Non-pigmented ciliary epithelial cell (primary cell): ENCODE data around the gene MICAL3.

Experiments used
- DNase-seq: peaks from one replicate; pipeline ENCODE4 v3.0.0-alpha.2; 2010; ENCODE audit warnings: low read depth

Gene MICAL3

DNA sequence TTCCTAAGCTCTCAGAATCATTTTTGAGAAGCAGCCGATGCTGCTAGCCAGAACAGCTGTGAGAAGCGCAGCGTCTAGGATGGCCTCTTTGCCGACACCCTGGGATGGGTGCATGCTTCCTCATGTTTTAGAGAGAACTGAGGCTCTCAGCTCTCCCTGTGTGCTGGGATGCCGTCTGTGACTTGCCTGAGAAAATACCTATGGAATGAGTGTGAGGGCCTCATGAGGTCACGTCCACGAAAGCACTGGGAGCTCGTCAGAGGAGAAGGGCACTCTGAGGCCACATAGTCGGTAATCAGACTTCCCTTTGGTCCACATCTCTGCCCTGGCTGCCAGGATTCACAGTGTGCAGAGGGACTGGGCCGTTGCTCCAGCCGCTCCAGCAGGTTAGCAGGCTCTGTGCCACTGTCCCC is 54.7 kb downstream of the MICAL3 start:
- peak; percentile 87 for DNase-seq

DNA sequence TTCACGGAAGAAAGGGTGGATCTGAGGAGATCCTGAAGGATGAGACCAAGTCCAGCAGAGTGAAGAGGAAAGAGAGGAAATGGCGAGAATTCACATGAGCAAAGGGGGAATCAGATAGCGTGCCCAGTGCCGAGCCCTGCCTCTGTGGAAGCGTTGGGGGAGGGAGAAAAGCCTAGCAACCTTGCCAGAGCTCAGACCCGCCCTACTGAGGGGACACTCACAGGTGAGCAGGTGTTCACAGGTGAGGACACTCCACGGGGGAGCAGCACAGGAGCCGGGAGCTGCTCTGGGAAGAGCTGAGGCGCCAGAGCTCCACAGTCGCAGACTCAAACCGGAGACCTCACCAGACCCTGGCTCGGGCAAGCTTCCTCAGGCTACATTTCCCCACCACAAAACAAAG is 56.2 kb downstream of the MICAL3 start:
- DNase-seq = no peak

DNA sequence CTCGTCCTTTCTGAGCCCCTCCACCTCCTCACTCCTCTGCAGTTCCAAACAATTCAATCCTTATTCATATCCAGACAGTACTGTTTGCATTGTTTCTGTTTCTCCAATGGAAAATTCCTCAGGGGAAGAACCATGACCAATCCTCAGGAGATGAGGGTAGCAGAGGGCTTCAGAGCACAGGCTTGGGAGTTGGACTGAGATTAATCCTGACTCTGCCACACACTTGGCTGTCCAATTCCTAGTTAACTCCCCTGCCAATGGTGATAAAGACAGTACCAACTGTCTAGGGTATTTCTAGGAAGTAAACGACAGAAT is 58.0 kb downstream of the MICAL3 start:
- DNase-seq = no peak

DNA sequence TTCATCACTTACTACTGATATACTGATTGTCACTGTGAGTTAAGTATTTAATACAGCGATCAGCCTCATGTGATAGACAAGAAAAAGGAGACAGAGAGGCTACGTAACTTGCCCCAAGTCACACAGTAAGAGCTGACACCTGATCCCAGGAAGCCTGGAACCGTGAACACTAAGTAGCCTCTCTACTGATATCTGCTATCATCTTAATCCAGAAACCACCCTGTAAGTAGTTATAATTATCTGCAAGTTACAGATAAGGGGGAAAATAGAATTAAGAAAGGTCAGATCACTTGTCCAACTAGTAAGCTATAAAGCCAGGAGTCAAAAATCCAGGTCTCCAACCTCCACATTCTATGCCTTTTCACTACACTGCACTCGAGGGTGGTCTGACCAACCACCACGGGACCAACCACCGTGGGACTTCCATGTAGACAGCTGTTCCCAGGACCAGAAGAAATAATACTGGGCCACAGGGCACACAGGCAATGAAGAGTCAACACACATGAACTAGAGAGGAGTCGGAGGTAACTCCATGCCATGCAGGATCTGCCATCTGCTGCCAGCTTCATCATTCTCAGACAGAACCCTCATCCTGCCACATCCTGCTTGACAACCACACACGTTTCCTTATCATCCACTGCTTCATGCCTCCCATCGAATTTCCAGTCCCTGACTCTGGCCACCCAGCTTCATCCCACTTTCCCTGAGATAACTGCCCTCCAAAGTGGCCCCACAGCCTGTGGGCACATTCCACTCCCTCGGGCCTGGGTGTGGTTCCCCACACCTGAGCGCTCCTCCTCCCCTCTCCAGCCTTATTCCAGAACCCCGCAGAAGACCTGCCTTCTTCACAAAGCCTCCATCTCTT is 58.6 kb downstream of the MICAL3 start:
- DNase-seq = no peak

DNA sequence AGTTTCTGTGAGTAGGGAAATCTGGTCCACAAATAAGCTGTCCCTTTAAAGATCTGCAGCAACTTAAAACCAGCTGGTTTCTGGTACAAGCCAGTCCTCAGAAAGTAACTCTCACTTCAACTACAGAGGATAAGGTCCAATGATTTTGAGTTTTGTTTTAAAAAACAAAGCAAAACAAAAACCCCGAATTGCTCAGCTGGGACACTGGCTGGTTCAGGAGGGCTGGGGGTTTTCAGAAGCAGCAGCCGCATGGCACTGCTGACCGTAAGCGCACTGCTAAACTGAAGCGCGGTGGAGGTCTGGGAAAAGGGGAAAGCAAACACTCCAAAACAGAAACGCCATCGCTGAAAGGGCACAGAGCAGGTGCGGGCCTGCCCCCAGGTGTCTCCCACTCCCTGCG is 59.7 kb downstream of the MICAL3 start:
- no peak for DNase-seq

DNA sequence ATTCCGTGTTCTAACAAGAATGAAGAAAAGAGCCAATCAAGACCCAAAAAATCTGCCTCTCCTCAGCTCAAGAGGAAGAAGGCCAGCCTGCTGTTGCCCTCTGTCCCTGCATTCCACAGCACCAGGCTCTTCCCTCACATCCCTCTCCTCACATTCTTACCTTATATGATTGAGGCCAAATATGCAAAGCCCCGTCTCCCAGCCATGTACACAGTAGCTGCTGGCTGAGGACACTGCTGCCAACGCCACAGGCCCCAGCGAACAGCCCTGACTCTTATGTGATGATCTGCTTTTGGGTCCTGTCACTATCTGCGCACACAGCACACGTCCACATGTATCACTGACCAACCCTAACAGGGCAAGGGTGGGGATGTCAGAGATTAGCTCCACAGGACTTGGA is 60.2 kb downstream of the MICAL3 start:
- no peak for DNase-seq

DNA sequence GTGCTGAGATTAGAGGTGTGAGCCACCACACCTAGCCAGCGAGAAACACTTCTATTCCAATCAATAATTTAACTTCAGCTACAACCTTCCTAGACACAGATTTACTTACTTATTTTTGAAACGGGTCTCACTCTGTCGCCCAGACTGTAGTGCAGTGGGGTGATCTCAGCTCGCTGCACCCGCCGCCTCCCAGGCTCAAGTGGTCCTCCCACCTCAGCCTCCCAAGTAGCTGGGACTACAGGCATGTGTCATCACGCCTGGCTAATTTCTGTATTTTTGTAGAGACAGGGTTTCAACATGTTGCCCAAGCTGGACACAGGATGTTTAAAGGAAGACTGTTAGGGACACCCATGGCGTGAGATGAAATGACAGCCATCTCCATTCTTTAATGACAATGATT is 61.3 kb downstream of the MICAL3 start:
- DNase-seq = no peak

DNA sequence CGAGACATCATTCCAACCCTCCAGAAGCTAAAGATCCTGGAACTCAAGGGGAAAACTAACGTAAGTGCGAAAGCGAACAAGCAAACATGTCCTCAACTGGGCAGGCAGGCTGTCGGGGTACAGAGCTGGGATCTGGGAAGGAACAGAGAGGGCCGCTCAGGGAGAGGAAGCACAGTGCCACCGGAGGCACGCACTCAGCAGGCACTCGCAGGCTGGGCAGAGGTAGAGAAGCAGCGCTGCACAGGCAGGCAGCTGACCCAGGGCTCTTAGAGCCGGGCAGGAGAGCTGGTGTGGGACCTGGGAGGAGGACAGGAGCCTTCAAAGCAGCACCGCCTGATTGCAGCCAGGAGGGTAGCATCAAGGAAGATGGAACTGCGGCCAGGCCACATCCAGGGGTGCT is 62.2 kb downstream of the MICAL3 start:
- no peak for DNase-seq

DNA sequence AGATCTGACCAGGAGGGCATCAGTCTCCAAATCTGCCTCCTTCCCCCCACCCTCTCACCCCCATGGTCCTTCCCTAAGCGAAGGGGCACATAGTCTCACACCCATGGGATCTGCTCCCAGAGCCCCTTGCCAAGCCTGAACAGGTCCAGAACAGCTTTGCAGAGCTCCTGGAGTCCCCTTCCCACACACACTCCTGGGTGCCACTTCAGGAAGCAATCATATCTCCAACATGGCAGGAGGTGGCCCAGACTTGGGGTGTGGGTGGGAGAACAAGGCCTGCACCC is 63.0 kb downstream of the MICAL3 start:
- no peak for DNase-seq

DNA sequence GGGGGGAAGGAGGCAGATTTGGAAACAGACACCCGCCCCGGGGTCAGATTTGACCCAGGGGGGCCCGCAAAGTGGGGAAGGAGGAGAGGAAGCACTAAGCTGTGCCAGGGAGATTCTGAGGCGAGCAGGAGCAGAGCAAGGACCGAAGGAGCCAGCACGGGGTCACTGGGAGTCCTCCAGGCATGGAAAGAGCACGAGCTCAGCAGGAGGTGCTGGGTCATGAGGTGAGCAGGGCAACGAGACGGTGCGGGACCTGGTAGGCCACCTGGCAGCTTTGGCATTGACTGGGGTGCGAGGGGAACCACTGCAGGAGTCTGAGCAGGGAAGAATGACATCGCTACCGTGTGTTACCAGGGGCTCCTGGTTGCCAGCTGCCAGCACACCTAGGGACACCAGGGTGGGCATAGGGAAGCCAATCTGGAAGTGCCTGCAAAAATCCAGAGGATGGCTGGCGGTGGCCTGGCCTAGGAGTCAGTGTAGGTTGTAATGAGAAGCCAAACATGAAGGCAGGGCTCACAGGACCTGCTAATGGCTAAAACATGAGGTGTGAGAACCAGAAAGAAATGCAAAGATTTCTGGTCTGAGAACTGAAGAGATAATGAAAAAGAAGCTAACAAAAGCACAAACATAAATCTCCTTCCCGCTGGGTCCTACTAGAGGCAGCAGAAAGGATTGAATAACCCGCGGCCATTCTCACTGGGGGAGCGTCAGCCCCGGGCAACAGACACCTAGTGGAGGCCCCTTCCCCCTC is 63.5 kb downstream of the MICAL3 start:
- no peak for DNase-seq

DNA sequence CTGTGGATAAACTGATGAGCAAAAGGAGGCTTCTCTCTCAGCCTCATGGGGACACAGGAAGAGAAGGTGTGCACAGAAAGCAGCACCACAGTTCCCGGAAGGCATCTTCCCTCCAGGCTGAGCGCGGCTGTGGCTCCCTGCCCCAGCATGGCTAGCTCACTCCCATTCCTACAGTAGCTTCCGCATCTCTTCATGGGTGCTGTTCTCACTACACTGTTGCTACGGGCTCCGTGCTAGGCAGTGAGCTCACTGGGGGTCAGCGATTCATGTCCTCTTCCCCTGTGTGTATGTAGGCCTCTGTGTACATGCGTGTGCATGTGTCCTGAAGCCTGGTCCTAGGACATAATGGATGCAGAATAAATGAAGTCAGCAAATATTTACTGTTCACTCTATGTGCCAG is 64.3 kb downstream of the MICAL3 start:
- DNase-seq = no peak

DNA sequence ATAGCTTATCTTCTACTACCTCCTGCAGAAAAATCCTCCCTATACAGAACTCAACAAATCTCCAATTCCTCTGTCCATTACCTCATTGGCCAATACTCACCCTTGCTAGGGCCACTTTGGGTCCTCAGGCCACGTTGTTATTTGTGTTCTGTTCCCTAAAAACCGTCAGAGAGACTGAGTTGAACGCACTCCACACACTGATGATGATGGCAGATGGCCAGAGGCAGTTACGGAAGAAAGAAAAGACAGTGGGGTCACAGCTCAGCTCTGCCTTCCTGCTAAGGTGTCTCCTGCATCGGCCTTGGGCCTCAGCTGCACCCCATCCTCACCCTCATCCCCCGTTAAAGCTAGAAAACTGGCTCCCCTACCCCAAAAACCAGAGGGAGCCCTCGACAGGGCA is 66.2 kb downstream of the MICAL3 start:
- no peak for DNase-seq

DNA sequence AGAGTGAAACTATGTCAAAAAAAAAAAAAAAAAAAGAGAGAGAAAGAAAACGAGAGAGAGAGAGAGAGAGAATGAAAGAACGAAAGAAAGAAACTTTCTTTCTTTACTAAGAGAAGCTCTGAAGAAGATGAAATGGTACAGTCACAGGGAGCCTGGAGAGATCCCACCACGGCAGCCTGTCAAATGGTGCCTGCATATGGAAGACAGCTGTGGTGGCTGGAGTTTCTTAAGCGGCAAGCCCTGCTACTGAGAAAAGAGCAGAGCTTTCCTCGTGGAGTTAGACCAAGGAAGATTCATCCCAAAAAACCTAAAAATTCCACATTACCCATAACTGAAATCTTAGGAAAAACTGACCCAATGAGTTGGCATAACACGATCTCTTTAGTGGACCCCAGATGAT is 66.7 kb downstream of the MICAL3 start:
- no peak for DNase-seq

DNA sequence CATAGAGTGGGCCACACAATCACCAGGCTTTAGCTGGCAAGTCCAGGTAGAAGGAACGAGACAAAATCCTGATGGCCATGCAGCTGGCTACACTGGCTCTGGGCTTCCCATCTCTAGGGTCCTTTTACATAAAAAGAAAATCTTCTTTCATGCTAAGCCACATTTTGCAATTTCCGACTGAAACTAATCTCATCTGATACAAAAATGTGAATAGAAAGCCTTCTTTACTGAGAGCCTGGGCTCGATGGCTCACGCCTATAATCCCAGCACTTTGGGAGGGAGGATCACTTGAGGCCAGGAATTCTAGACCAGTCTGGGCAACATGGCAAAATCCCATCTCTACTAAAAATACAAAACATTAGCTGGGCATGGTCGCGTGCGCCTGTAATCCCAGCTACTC is 67.2 kb downstream of the MICAL3 start:
- DNase-seq = no peak

DNA sequence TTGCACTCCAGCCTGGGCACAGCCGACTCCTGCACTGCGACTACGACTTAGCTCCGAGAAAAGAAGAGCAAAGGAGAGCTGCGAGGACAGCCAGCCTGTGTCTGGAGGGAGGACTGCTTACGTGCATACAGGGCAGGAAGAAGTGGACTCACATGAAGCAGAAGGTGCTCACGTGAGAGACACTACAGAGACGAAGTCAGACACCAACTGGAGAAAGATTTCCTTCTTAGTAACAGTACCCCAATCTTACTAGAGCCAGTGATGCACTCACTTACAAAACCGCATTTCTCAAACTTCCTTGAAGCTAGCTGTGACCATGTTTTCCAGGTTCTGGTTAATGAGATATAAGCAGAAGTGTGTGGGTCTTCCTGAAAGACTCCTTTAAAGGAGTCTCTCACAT is 67.7 kb downstream of the MICAL3 start:
- no peak for DNase-seq

DNA sequence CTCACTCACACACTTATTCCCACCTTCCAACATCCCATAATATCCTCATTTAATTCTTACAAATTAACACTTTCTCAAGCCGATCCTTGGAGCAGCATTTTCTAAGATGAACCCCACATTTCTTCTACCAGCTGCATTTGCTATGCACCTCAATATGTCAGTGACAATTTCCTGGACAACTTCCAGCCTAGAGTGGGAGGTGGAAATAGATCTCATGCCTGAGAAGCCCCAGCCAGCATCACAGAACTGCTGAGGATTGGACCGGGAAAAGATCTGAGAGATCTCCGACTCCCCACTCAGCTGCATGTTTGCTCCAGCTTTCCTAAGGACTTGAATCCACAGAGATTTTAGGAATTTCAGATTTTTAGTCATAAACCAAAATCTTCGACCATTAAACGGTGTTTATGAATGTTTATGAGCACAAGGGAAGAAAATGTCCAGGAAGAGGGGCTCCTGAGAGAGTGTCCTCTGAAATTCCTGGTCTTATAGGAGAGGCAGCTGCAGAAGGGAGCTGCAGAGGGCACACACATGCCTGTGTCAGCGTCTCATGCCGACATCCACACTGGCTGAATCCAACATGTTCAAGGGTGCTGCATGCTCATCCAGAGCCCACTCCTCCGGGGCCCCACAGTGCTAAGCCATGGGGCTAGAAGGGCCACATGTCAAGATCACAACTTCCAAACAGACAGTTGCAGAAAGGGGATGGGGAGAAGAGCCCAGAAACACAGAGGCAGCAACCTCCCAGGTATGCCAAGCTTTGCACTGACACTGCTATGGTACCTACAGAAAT is 68.6 kb downstream of the MICAL3 start:
- no peak for DNase-seq

DNA sequence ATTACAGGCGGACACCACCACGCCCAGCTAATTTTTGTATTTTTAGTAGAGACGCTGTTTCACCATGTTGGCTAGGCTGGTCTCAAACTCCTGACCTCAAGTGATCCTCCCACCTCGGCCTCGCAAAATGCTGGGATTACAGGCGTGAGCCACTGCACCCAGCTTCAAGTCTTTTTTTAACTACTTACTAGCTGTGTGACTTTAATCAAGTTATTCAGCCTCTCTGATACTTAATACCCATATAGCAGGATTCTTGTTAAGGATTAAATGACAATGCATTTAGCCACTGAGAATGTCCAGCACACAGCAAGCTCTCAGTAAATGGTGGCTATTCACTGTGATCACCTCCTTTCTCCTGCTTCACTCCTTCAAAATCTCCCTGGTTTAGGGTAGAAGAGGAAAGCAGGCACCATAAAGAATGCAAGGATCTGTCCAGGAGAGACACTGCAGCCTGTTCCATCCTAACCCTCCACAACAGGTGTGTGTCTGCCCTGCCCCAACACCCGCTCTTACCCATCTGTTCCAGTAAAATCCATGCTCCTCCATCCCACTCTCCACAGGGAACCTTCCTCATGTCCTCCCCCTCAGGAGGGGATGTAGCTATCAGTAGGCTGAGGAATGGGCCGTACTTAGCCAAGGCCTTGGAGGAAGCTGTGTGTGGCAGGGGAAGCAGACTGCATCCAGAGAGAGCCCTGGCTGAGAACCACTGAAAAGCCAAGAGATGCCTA is 69.3 kb downstream of the MICAL3 start:
- no peak for DNase-seq

DNA sequence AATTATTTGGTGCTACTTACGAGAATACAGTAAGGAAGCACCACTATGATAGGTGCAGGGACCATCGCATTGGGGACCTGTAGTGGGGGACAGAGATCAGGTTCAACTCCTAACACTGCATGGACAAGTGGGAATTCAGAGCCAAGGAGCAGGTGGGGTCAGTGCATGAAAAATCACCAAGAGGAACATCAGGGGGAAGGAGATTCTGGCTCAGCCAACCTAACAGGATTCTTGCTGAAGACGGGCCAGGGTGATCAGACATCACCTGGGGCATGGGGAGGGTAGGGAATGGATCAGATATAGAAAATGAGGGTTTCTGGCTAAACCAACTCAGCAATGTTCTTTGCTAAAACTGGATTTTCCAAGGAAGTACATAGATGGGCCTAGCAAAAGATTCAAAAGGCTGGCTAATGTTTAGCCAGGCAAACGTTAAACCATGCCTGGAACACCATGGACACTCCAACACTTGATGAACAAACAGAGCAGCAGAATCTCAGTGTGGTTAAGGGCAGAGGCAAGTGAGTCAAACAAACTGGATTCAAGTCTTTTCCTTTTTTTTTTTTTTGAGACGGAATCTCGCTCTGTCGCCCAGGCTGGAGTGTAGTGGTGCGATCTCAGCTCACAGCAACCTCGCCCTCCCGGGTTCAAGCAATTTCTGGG is 70.0 kb downstream of the MICAL3 start:
- no peak for DNase-seq

DNA sequence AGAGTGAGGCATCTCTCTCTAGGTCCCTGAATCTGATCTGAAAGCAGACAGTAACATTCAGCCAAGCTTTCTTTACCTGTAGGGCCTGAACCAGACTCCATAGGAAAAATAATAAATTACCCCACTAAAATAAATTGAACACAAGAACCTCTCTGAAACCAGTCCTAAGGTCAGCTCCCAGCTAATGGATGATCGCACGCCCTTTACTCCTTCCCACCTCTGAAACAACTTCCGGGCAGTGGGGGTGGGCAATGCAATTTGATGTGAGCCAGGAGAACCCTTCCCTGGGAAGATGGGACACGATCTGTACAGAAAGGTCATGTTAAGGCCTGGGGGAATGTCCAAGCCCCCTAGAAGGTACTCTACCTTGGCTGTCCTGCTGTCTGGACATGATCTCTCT is 71.2 kb downstream of the MICAL3 start:
- DNase-seq = no peak

DNA sequence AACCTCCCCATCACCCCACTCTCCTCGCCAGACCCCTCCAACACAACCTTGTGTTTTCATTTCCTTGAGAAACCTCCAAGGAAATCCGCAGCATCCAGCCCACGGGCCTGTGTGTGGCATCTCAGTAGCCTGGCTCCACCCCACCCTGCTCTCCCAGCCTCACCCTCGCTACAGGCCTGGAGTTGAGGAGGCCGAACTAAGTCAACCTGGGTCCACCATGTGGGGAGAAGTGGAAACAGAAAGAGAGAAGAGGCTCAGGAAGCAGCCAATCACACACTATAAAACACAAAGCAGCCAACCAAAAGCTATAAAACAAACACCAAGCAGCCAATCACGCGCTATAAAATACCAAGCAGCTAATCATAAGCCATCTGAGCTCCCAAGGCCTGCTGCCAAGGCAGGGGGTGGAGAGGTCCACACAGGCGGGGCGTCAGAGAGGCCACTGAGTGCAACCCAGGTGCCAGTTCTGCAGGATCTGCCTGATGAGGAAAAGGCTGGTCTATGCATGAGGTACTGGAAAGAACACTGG is 72.0 kb downstream of the MICAL3 start:
- no peak for DNase-seq

DNA sequence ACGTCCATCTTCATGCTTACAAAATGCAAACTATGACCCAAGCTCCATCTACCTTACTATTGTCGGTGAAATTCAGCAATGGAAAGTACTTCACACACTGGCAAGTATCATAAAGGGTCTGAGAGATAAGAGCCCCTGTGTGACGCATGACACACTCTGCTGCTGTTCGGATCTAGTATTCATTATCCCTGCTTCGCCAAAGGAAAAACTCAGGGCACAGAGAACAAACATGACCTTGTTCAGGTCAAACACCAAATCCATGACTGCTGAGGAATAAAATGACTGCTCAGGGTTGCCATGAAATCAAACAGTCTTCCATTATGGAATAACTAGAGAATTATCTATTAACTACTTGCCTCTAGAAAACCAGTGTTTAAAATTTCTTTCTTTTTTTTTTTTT is 73.0 kb downstream of the MICAL3 start:
- DNase-seq = no peak
